Superior temporal gyrus (tissue), 1 donor: Measurements from ENCODE around the gene PI3.
"Not testable (repeated sequence)": the region's sequence is repeated elsewhere in the genome, so short reads cannot be mapped to it uniquely, and the experiment has no call there.

Source experiments
- DNase-seq: peaks from one replicate; pipeline ENCODE4 v3.0.0-alpha.2; 2016; ENCODE audit errors: extremely low spot score

PI3 gene, protein sequence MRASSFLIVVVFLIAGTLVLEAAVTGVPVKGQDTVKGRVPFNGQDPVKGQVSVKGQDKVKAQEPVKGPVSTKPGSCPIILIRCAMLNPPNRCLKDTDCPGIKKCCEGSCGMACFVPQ

DNA sequence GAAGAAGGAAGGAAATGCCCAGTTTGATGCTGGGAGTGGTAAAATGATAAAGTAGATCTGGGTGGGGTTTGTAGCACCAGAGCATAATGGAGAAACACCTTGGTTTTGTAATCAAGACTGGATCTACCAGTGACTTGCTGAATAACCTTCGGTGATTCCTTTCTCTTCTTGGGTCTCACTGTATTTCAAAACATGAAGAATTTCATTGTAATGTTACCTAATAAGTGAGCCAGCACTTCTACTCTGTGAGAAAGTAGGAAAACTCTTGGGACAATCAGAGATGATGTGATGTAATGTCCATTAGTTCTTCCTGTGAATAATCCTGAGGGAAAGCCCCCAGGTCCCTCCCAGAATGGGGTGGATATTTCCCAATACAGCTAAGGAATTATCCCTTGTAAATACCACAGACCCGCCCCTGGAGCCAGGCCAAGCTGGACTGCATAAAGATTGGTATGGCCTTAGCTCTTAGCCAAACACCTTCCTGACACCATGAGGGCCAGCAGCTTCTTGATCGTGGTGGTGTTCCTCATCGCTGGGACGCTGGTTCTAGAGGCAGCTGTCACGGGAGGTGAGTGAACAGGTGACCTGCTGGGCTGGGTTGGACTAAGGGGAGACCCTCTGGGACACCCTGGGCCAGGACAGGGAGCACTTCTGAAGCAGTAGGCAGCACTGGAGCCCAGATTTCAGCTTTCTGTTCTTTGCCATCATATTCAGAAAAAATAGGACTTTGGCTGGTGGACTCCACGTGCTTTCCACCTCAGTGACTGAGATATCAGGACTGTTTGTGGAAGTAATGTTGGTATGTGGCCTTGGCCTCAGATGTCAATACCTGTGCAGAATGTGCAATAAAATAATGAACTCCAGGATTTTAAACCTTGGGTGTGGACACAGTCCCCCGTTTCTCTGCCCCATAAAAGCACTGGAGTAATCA lies at the start of gene PI3:
TSS of gene PI3 (plus strand) at position 469 of the 931 bp plus-strand sequence. CDS start at position 490, 21 bp downstream.
- no peak for DNase-seq

DNA sequence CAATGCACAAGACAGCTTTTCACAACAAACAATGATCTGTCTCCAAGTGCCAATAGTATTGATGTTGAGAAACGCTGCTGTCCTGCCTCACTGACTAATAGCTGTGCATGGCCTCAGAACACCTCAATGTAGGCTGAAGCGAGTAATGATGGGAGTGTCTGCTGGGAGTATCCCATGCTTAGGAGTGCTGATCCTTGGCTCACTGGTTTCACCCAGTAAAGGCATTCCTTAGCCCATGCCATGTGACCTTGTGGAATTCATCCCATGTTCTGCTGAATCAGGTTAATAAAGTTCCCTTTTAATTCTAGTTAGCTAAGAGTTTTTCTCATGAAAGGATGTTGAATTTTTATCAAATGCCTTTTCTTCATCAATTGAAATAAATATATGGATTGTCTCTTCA lies 46.6 kb upstream of the PI3 start:
- no peak for DNase-seq

DNA sequence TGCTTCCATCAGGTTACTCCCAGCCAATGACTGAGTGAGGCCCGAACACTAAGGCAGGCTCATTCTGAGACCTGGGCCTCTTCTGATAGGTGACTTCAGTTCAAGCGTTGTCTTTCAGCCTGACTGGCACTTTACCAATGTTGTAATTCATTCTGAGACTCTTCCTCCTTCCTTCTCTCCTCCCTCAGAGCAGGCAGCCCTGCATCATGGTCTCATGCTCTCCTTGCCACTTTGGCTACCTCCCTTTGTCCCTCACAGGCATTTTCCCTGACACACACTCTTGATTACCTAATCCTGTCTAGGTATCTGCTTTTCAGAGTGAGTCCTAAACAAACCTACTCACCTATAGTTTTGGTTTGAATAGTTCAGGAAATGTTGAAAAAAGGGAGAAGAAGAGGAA lies 37.8 kb upstream of the PI3 start:
- DNase-seq: no peak

DNA sequence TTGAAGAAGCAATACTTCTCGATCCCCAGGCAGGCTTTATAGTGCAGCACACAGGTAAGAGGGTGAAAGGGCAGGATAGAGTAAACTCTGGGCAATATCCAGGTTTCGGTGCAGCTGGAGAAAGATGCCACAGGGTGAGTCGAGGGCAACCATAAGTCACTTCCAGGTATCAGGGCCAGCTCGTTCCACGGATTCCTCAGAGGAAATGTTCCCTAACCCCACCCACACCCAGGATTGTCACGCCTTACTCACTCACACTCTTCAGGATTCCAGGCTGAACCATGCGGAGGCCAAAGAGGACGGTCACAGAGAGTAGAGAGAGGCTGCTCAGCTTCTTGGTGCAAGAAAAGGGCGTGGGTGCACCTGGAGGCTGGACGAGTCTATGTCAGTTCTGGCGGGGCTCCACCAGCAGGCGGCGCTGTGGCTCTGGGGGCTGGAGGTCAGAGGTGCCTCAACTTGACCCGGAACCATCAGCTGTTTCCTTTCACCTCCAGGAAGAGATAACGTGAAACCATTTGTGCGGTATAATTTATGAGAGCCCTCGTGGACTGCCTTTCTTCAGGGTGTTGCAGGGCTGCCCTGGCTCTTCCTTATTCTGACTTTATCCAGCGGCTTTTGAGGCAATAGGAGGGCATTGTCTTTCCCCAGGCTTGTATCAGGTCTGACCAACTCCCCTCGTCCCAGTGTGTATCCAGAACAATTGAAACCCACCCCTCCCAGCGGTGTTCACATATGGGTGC lies 36.0 kb upstream of the PI3 start:
- no peak for DNase-seq

DNA sequence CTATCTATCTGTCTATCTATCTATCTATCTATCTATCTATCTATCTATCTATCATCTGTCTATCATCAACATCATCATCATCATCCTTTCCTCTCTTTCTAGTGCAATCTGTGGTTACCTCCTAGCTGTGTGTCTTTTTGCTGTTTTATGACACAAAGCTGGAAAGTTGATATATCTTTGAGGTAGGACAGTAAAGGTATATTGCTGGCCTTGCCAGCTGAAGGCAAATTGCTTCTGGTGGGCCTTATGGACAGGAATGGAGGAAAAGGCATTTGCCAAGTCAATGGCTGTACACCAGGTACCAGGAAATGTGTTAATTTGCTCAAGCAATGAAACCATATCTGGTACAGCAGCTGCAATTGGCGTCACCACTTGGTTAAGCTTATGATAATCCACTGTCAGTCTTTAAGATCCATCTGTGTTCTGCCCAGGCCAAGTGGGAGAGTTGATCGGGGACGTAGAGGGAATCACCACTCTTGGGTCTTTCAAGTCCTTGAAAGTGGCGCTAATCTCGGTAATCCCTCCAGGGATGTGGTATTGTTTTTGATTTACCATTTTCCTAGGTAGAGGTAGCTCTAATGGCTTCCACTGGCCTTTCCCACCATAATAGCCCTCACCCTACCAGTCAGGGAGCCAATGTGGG lies 34.8 kb upstream of the PI3 start:
- DNase-seq: not testable (repeated sequence)

DNA sequence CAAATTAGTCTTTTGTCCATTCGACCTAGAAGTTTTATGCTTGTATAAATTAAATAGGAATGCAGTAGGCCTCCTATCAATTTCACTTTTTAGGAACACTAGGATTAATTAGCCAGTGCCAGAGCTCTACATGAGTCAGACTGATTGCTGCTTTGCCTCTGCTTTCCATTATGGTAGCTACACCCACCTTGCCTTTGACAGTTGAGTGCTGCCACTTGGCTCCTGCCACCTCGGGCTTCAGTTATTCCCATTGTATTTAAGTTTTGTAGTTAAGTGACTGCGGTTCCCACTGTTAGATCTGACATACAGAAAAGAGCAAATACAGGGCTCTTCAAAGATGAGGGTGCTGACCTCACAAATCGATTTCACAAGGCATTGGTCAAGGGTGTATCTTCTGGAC lies 33.9 kb upstream of the PI3 start:
- DNase-seq: no peak

DNA sequence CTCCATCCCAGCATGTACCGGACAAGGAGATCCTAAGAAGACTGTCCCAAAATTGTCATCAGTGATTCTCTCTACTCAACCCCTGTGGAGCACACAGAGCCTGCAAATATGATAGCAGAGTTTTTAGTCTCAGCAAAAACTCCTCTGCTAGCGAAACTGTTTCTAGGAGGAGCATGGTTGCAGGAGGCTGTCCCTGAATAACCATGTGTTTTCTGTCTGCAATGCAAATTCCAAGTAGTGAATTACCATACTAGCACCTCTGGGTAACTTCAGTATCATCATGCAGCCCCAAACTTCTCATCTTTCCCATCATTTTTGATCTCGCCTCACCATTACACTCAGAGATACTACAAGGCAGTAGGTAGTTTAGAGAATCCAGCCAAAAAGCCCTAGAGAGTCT lies 25.6 kb upstream of the PI3 start:
- DNase-seq: no peak

DNA sequence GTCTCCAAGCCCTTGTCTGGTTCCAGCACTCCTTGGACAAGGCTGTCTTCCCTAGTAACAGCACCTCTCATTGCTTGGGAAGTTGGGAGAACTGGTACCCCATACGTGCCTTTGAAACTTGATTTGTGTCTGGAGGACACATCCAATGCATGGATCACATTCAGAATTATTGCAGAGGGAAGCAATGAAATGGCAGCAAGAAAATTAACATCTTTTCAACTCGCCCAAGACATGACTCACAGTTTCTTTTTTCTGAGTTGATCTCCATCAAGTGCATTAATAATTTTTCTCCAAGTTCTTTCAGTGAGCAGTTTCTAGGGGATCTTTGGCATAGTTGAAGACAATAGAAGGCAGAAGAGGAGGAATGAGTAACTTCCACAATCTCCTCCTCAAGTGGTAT lies 22.3 kb upstream of the PI3 start:
- no peak for DNase-seq

DNA sequence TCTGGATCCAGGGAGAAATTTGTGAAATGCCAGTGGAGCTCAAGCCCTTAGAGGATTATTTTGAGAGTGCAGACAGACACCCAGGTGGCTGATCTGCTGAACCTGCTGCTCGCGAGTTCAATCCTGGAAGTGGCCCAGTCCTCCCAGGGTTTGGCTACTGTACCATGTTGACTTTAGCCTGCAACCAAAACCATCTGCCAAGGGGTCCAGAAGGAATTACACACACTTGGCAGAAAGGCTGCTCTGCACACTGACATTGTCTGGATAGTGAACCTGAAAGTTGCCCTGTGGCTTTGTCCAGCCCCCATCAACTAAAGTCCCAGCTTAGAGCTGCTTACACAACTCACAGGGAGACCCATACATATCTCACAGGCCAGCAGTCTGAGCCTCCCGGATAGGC lies 21.6 kb upstream of the PI3 start:
- DNase-seq: no peak

DNA sequence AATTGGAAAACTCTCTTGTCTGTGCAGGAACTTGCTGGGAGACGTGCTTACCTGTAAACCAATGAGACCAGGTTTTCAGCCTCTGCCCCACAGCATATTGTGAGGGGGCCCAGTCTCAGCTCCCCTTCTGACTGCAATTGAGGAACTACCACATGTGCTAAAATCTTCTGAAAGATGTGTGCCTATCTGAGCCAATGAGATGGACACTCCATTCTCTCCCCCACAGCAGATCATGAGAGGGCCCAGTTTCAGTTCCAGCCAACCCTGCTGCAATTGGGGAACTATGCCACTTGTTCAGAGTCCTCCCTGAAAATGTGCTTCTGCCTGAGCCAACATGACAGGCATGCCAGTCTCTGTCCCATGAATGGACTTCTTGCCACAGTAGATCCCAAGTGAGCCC lies 20.9 kb upstream of the PI3 start:
- peak; percentile 9 for DNase-seq

DNA sequence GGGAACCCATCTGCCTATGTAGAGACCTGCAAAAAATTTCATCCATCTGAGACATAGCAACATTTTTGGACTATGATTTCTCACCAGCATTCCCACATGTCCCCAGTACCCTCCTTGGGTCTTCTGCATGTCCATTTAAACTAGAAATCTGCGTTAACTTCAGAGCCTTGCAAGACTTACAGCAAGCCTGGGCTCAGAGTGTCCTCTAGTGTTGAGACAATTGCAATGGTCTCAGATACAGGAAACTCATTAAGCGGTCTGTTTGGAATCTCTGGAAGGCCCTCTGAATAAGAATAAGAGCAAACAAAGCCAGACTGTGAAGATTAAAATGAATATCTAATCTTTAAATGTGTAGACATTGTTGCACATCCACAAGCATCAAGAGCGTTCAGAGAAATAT lies 20.5 kb upstream of the PI3 start:
- DNase-seq: no peak

DNA sequence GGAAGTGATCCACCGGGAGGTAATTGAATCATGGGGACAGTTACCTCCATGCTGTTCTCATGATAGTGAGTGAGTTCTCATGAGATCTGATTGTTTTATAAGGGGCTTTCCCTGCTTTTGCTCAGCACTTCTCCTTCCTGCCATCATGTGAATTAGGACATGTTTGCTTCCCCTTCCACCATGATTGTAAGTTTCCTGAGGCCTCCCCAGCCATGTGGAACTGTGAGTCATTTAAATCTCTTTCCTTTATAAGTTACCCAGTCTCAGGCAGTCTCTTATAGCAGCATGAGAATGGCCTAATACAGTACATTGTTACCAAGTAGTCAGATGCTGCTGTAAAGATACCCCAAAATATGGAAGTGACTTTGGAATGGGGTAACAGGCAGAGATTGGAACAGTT lies 19.9 kb upstream of the PI3 start:
- DNase-seq: not testable (repeated sequence)

DNA sequence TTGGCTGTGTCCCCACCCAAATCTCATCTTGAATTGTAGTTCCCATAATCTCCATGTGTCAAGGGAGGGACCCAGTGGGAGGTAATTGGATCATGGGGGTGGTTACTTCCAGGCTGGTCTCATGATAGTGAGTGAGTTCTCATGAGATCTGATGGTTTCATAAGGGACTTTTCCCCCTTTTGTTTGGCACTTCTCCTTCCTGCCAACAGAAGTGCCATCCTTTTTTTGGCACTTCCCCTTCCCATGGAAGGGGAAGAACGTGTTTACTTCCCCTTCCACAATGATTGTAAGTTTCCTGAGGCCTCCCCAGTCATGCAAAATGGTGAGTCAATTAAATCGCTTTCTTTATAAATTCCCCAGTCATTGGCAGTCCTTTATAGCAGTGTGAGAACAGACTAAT lies 18.0 kb upstream of the PI3 start:
- no peak for DNase-seq

DNA sequence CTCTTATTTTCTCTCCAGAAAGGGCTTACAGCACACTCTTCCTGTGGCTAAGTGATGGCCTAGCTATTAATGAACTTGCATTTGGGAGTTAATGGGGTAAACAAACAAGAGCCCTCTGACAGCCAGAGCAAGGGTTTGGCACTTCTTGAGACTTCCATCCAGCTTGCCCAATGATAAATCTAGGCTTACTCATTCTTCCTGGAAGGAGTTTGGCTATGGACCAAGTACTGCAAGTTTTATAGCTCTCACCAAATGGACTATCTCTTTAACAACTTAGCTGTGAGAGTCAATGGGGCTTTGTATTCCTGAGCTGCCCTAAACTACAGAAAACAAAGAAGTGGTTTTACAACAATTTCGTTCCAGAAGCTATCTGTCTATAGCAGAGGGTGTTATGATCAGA lies 16.7 kb upstream of the PI3 start:
- peak; percentile 22 for DNase-seq

DNA sequence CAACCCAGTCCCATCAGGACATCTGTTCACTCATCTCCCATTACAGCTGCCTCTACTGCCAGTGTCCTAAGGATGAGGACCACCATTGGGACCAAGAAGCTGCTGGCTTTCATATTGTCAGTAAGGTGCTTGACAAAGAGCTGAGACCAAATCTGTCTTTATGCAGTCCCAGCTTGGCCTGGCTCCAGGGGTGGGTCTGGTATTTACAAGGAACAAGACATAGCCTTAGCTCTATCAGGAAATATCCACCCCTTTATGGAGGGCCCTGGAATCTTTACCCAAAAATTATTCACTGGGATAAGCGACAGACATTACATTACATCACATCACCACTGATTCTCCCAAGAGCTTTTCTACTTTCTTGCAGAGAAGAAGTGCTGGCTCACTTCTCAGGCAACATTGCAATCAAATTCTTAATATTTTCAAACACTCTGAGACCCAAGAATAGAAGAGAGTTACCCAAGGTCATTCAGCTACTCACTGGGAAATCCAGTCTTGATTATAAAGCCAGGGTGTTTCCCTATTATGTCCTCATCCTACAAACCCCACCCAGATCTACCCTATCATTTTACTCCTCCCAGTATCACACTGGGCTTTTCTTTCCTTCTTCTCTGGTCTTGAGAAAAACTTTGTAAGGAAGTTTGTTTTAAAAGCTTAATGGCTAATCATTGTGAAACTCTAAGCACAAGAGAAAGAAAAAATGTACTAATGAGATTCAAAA lies 11.5 kb upstream of the PI3 start:
- DNase-seq: no peak

DNA sequence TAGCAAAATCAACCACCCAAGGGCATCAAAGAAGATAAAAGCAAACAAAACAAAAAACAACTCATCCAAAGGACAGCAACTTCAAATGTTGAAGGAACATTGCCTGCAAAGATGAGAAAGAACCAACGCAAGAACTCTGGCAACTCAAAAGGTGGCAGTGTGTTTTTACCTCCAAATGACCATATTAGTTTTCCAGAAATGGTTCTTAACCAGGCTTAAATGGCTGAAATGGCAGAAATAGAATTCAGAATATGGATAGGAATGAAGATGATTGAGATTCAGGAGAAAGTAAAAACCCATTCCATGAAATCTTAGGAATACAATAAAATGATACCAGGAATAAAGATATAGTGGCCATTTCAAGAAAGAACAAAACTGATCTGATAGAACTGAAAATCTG lies 9.8 kb upstream of the PI3 start:
- DNase-seq: no peak

DNA sequence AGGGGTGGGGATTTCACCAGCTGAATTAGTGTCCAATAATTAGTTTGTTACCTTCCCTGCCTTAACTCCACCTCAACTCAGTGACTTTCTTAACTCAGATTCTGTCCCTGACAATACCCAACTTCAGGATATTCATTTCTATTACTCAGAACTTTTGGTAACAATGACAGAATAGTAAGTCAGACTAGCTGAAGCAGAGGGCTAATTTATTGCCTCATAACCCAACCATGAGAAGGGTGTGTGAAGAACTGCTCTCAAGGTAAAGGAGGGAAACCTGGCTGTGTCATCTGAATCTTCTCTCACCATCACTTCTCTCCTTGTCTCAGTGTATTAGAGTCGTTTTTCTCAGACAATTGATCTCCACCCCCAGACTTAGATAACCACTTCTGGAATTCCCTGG lies 1.2 kb upstream of the PI3 start:
- no peak for DNase-seq

DNA sequence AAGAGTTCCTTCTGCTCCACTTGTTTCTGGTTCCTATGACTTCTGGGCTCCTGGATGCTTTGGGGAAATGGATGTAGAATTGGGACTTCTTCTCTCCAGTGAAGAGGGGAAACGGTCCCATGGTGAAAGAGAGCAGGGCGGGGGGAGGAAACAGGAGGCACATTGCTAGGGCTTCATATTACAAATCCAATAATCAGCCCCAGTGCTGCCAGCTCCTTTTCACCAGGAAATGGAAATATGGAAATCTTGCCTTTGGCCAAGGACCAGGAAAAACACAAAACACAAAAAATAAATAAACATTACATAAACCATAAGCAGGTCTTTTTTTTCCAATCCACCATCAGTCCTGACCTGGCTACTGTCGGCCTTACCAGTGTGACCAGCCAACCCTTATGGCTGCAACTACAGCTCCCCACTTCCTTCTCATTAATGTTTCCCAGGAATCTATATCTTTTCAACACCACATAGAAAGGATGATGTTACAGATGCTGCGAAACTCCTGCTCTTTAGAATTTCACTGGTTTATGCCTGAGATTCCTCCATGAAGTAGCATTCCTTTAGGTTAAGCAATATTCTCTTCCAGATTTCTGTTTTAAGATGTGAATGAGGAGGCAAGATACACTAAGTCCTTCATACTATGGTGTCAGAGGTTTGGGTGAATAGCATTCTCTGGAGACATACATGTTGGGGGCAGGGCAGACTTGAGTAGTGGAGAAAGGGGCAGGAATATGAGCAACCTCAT lies 2.0 kb downstream of the PI3 start:
- DNase-seq: no peak

DNA sequence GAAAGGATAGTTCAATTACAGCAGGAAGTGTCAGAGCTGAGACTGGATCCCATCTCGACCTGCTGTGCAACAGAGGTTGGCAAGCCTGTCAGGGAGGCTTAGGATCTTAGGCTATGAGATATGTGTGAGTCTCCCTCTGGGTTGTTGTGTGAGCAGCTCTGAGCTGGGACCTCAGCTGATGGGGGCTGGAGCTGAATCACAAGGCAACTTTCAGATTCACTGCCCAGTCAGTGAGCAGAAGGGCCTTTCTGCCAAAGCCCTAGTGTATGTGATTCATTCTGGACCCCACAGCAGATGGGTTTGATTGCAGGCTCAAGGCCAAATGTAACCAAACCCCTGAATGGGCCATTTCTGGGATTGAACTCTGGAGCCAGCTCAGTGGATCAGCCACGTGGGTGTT lies 4.5 kb downstream of the PI3 start:
- no peak for DNase-seq

DNA sequence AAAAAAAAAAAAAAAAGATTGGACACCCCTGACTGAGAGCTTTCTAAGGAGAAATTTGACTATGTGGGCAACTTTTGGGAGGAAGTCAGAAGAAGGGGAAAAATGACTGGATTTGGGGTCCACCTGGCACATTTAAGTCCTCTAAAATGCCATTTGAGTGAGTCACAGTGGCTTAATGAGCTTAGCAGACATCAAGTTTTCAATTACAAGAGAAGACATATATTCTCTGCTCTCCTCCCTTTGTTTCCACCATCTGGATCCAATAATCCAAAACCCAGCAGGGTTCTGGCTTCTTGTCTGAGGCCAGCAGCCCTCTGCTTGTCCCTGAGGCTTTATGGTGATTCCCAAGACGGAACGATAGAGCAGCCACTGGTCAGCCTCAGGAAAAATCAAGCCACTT lies 6.9 kb downstream of the PI3 start:
- DNase-seq: no peak

DNA sequence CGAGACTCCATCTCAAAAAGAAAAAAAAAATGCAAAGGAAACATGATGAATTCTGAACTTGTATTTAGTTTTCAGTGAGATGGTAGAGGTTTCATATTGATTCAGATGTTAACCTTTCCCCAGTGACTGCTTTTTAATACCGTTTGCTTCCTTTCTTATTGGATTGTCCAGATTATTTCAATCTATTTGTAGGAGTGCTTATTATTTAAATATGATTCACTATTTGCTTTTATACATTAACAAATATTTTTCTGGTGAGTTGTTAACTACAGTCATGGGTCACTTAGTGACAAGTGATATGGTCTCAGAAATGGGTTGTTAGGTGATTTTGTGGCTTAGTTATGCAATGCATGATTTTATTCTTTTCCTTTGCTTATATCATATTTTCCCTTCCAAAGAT lies 8.4 kb downstream of the PI3 start:
- DNase-seq: no peak
